ENCODE data around the gene GPX7. TPM values are rescaled to one million over a fixed set of nuclear protein-coding genes. Genes with fewer than 3 reads are reported as not detected.

Gene GPX7
- total and polyA plus RNA-seq, 2 experiments from 2014 or later, result 14.4 to 45.0 TPM

GRCh38 chr1:52556641-52557360 is 45.4 kb upstream of the GPX7 start:
- Histone ChIP-seq H3K9me3 (ENCODE audit: low read depth) (no peaks in the 10 kb centered on the region), H3K4me3 (no peak overlapping the region), H3K36me3 (no peaks in the 10 kb centered on the region), H3K4me1 (ENCODE audit: low read depth) (peaks cover 8% of the 10 kb centered on the region), H3K27ac (no peak overlapping the region), H3K27me3 (no peaks in the 10 kb centered on the region)
- DNase-seq (ENCODE audit: low read depth in 1 of 2, low spot score in 1 of 2), result no peak
- TF ChIP-seq, protein P1, sequence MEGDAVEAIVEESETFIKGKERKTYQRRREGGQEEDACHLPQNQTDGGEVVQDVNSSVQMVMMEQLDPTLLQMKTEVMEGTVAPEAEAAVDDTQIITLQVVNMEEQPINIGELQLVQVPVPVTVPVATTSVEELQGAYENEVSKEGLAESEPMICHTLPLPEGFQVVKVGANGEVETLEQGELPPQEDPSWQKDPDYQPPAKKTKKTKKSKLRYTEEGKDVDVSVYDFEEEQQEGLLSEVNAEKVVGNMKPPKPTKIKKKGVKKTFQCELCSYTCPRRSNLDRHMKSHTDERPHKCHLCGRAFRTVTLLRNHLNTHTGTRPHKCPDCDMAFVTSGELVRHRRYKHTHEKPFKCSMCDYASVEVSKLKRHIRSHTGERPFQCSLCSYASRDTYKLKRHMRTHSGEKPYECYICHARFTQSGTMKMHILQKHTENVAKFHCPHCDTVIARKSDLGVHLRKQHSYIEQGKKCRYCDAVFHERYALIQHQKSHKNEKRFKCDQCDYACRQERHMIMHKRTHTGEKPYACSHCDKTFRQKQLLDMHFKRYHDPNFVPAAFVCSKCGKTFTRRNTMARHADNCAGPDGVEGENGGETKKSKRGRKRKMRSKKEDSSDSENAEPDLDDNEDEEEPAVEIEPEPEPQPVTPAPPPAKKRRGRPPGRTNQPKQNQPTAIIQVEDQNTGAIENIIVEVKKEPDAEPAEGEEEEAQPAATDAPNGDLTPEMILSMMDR (IDR thresholded peaks at IDR 0.05; ENCODE audit: low read depth, low read length), result no peak

DNA sequence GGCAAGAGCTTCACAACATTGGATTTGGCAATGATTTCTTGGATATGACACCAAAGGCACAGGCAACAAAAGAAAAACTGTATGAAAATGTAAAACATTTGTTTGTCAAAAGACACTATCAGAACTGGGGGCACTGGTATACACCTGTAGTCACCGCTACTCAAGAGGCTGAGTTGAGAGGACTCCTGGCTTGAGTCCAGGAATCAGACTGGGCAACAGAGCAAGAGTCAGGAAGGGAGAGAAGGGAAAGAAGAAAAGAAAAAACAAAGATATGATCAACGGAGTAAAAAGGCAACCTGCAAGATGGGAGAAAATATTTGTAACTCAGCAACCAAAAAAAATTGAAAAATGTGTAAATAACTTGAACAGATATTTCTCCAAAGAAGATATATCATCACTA is 43.2 kb upstream of the GPX7 start:
- H3K27me3 ChIP-seq, result no peaks in the 10 kb centered on the region
- no peaks in the 10 kb centered on the region for H3K36me3 ChIP-seq
- no peak overlapping the region for H3K4me3 ChIP-seq
- peaks cover 8% of the 10 kb centered on the region for H3K4me1 ChIP-seq (ENCODE audit: low read depth)
- no peaks in the 10 kb centered on the region for H3K9me3 ChIP-seq (ENCODE audit: low read depth)
- DNase-seq (ENCODE audit: low read depth in 1 of 2, low spot score in 1 of 2), result no peak
- TF ChIP-seq, protein P1 (IDR thresholded peaks at IDR 0.05; ENCODE audit: low read depth, low read length), result no peak
- H3K27ac ChIP-seq, result no peak overlapping the region

DNA sequence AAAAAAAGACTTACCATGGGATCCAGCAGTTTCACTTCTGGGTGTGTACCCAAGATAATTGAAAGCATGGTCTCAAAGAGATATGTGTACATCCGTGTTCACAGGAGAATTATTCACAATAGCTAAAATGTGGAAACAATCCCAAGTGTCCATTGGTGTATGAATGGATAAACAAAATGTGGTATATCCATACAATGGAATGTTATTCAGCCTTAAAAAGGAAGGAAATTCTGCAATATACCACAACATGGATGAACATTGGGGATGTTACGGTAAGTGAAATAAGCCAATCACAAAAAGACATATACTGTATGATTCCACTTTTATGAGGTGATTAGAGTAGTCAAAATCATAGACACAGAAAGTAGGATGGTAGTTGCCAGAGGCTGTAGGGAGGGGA is 42.3 kb upstream of the GPX7 start:
- DNase-seq (ENCODE audit: low read depth in 1 of 2, low spot score in 1 of 2), result no peak
- no peaks in the 10 kb centered on the region for H3K9me3 ChIP-seq (ENCODE audit: low read depth)
- no peaks in the 10 kb centered on the region for H3K36me3 ChIP-seq
- no peaks in the 10 kb centered on the region for H3K4me1 ChIP-seq (ENCODE audit: low read depth)
- no peak overlapping the region for H3K4me3 ChIP-seq
- TF ChIP-seq, protein P1 (IDR thresholded peaks at IDR 0.05; ENCODE audit: low read depth, low read length), result no peak
- no peak overlapping the region for H3K27ac ChIP-seq
- H3K27me3 ChIP-seq, result no peaks in the 10 kb centered on the region

GRCh38 chr1:52562766-52563165 is 39.4 kb upstream of the GPX7 start:
- no peak for DNase-seq (ENCODE audit: low read depth in 1 of 2, low spot score in 1 of 2)
- Histone ChIP-seq H3K27me3 (no peaks in the 10 kb centered on the region), H3K4me3 (no peak overlapping the region), H3K9me3 (ENCODE audit: low read depth) (no peaks in the 10 kb centered on the region), H3K4me1 (ENCODE audit: low read depth) (peaks cover 2% of the 10 kb centered on the region), H3K36me3 (no peaks in the 10 kb centered on the region), H3K27ac (no peak overlapping the region)
- TF ChIP-seq, protein P1 (IDR thresholded peaks at IDR 0.05; ENCODE audit: low read depth, low read length), result no peak

- H3K27ac ChIP-seq, result no peak overlapping the region
- TF ChIP-seq, protein P1 (IDR thresholded peaks at IDR 0.05; ENCODE audit: low read depth, low read length), result no peak
- H3K4me3 ChIP-seq, result no peak overlapping the region
- no peaks in the 10 kb centered on the region for H3K27me3 ChIP-seq
- H3K9me3 ChIP-seq (ENCODE audit: low read depth), result no peaks in the 10 kb centered on the region
- peak in 1 of 2 donors; percentile 39 for DNase-seq (ENCODE audit: low read depth in 1 of 2, low spot score in 1 of 2)
- peaks cover 8% of the 10 kb centered on the region for H3K4me1 ChIP-seq (ENCODE audit: low read depth)
- H3K36me3 ChIP-seq, result no peaks in the 10 kb centered on the region
Observed at GRCh38 chr1:52567943-52568342, 34.2 kb upstream of the GPX7 start.
